ENCODE measurements around the gene KRTAP10-4.
"Not testable (repeated sequence)": the region's sequence is repeated elsewhere in the genome, so short reads cannot be mapped to it uniquely, and the experiment has no call there.

Gene KRTAP10-4

GRCh38 chr21:44534688-44535087 lies 38.8 kb upstream of the KRTAP10-4 start:
- no peak for DNase-seq (ENCODE audit: low read depth in 2 of 2)

GRCh38 chr21:44535963-44536362 lies 37.6 kb upstream of the KRTAP10-4 start:
- DNase-seq (ENCODE audit: low read depth in 2 of 2), result no peak

GRCh38 chr21:44537930-44538911 lies 35.3 kb upstream of the KRTAP10-4 start:
- no peak for DNase-seq (ENCODE audit: low read depth in 2 of 2)

- no peak for DNase-seq (ENCODE audit: low read depth in 2 of 2)
These were observed 34.5 kb upstream of the KRTAP10-4 start for GRCh38 chr21:44539046-44539445.

- no peak for DNase-seq (ENCODE audit: low read depth in 2 of 2)
These were observed 33.4 kb upstream of the KRTAP10-4 start, which contains the start of gene KRTAP10-1 for GRCh38 chr21:44539991-44540666. TSS of gene KRTAP10-1 (minus strand) at chr21:44540195. CDS start at chr21:44540150, 45 bp downstream.

GRCh38 chr21:44540741-44541288 lies 32.7 kb upstream of the KRTAP10-4 start:
- DNase-seq (ENCODE audit: low read depth in 2 of 2), result no peak

- no peak for DNase-seq (ENCODE audit: low read depth in 2 of 2)
These were observed 30.8 kb upstream of the KRTAP10-4 start for GRCh38 chr21:44542716-44543115.

- no peak for DNase-seq (ENCODE audit: low read depth in 2 of 2)
These were observed 29.0 kb upstream of the KRTAP10-4 start for GRCh38 chr21:44544566-44544965.

- DNase-seq (ENCODE audit: low read depth in 2 of 2), result no peak
These were observed 25.7 kb upstream of the KRTAP10-4 start for GRCh38 chr21:44547656-44548331.

- DNase-seq (ENCODE audit: low read depth in 2 of 2), result no peak
These were observed 25.1 kb upstream of the KRTAP10-4 start for GRCh38 chr21:44548381-44548780.

GRCh38 chr21:44548922-44549321 lies 24.6 kb upstream of the KRTAP10-4 start:
- DNase-seq (ENCODE audit: low read depth in 2 of 2), result no peak

GRCh38 chr21:44549525-44550211 lies 23.9 kb upstream of the KRTAP10-4 start:
- no peak for DNase-seq (ENCODE audit: low read depth in 2 of 2)

GRCh38 chr21:44550285-44550684 lies 23.2 kb upstream of the KRTAP10-4 start:
- not testable (repeated sequence) for DNase-seq (ENCODE audit: low read depth in 2 of 2)

- DNase-seq (ENCODE audit: low read depth in 2 of 2), result no peak
These were observed 22.7 kb upstream of the KRTAP10-4 start for GRCh38 chr21:44550807-44551206.

- DNase-seq (ENCODE audit: low read depth in 2 of 2), result no peak
These were observed 22.1 kb upstream of the KRTAP10-4 start, which contains the start of gene KRTAP10-2 for GRCh38 chr21:44551340-44551961. TSS of gene KRTAP10-2 (minus strand) at chr21:44551505. CDS start at chr21:44551458, 47 bp downstream.

GRCh38 chr21:44552136-44552535 lies 21.4 kb upstream of the KRTAP10-4 start:
- DNase-seq (ENCODE audit: low read depth in 2 of 2), result no peak

- no peak for DNase-seq (ENCODE audit: low read depth in 2 of 2)
These were observed 20.8 kb upstream of the KRTAP10-4 start for GRCh38 chr21:44552681-44553080.

GRCh38 chr21:44555200-44555875 lies 18.2 kb upstream of the KRTAP10-4 start:
- DNase-seq (ENCODE audit: low read depth in 2 of 2), result no peak

GRCh38 chr21:44556879-44557278 lies 16.6 kb upstream of the KRTAP10-4 start:
- no peak for DNase-seq (ENCODE audit: low read depth in 2 of 2)

All from fibroblast of skin of left biceps (primary cell).